ENCODE measurements around the gene TNNI3K. TPM values are rescaled to one million over a fixed set of nuclear protein-coding genes. Genes with fewer than 3 reads are reported as not detected.

The TNNI3K gene
- total and polyA plus RNA-seq, 9 of the 15 experiments (the other 6 are each of a cell fraction or from before 2014, with no cell fraction given) = 0.21 to 0.53 (median 0.32) TPM; not detected in 5

DNA sequence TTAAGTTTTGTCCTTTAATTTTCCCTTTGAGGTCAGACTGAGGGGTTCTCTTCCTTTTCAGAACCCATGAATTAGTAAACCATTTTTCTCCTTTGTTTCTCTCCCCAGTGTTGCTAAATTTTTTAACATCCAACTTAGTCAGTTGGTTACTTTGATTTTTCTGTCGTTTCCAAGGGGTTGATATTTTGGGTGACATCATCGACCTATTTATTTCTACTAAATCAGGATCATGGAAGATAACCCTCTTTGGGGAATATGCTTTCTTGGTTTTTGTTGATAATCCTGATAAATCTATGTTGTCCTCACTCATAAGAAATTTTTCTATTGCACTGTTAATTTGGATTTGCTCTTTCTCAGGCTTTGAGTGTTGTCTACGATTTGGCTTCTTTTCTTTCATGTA is 236.3 kb downstream of the TNNI3K start:
- DNase-seq (ENCODE audit: extremely low read depth in 1 of 4, low spot score in 3 of 4) = no peak
- ChIA-PET CTCF (ENCODE audit: low intra/inter-chr PET ratio) (no interaction called here), POLR2A (no interaction called here)
- BruUV-seq (replicated peaks) = no TSS peak
- intact Hi-C loops (cut with micrococcal nuclease) (no loop called here), in situ Hi-C loops (cut with MboI) (no loop called here)
- Histone ChIP-seq H3K9me1 (ENCODE audit: control insufficient read depth, insufficient read depth, low read length) (no peaks in the 10 kb centered on the region), H2AFZ (ENCODE audit: low read depth, low read length) (no peak overlapping the region), H3K9ac (ENCODE audit: insufficient read depth in 1 of 2, low read depth in 2 of 2, low read length in 2 of 2) (no peak overlapping the region), H3K27me3 (ENCODE audit: control insufficient read depth in 2 of 2, insufficient read depth in 2 of 2, low read length in 2 of 2) (no peaks in the 10 kb centered on the region), H3K4me3 (no peak overlapping the region), H3K79me2 (ENCODE audit: control insufficient read depth, insufficient read depth, low read length) (no peaks in the 10 kb centered on the region), H3K4me2 (ENCODE audit: insufficient read depth, low read length) (no peak overlapping the region), H3K36me3 (ENCODE audit: control insufficient read depth, insufficient read depth, low read length) (no peaks in the 10 kb centered on the region), H4K20me1 (replicated peaks; ENCODE audit: control insufficient read depth, insufficient read depth, low read length) (no peaks in the 10 kb centered on the region), H3K4me1 (replicated peaks in 1 of 2; ENCODE audit: control insufficient read depth in 2 of 2, insufficient read depth in 2 of 2, low read length in 2 of 2) (no peaks in the 10 kb centered on the region), H3K9me3 (replicated peaks; ENCODE audit: control insufficient read depth, insufficient read depth, low read depth, low read length) (no peaks in the 10 kb centered on the region), H3K27ac (ENCODE audit: extremely low read depth, low read depth, low read length) (no peak overlapping the region)
- FAIRE-seq = no peak
- TF ChIP-seq PCBP2 (IDR thresholded peaks at IDR 0.05; ENCODE audit: low read depth, low read length, poor library complexity, severe bottlenecking) (no peak), SMARCB1 (IDR thresholded peaks at IDR 0.05; ENCODE audit: insufficient read length, low read depth) (no peak), CCNT2 (IDR thresholded peaks at IDR 0.05; ENCODE audit: borderline replicate concordance, extremely low read depth, insufficient read length, low read depth, low read length) (no peak)
- TF ChIP-seq, protein P1, sequence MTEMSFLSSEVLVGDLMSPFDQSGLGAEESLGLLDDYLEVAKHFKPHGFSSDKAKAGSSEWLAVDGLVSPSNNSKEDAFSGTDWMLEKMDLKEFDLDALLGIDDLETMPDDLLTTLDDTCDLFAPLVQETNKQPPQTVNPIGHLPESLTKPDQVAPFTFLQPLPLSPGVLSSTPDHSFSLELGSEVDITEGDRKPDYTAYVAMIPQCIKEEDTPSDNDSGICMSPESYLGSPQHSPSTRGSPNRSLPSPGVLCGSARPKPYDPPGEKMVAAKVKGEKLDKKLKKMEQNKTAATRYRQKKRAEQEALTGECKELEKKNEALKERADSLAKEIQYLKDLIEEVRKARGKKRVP (CRISPR knock-in tag; IDR thresholded peaks at IDR 0.05) = no peak
- TF ChIP-seq, protein P2, sequence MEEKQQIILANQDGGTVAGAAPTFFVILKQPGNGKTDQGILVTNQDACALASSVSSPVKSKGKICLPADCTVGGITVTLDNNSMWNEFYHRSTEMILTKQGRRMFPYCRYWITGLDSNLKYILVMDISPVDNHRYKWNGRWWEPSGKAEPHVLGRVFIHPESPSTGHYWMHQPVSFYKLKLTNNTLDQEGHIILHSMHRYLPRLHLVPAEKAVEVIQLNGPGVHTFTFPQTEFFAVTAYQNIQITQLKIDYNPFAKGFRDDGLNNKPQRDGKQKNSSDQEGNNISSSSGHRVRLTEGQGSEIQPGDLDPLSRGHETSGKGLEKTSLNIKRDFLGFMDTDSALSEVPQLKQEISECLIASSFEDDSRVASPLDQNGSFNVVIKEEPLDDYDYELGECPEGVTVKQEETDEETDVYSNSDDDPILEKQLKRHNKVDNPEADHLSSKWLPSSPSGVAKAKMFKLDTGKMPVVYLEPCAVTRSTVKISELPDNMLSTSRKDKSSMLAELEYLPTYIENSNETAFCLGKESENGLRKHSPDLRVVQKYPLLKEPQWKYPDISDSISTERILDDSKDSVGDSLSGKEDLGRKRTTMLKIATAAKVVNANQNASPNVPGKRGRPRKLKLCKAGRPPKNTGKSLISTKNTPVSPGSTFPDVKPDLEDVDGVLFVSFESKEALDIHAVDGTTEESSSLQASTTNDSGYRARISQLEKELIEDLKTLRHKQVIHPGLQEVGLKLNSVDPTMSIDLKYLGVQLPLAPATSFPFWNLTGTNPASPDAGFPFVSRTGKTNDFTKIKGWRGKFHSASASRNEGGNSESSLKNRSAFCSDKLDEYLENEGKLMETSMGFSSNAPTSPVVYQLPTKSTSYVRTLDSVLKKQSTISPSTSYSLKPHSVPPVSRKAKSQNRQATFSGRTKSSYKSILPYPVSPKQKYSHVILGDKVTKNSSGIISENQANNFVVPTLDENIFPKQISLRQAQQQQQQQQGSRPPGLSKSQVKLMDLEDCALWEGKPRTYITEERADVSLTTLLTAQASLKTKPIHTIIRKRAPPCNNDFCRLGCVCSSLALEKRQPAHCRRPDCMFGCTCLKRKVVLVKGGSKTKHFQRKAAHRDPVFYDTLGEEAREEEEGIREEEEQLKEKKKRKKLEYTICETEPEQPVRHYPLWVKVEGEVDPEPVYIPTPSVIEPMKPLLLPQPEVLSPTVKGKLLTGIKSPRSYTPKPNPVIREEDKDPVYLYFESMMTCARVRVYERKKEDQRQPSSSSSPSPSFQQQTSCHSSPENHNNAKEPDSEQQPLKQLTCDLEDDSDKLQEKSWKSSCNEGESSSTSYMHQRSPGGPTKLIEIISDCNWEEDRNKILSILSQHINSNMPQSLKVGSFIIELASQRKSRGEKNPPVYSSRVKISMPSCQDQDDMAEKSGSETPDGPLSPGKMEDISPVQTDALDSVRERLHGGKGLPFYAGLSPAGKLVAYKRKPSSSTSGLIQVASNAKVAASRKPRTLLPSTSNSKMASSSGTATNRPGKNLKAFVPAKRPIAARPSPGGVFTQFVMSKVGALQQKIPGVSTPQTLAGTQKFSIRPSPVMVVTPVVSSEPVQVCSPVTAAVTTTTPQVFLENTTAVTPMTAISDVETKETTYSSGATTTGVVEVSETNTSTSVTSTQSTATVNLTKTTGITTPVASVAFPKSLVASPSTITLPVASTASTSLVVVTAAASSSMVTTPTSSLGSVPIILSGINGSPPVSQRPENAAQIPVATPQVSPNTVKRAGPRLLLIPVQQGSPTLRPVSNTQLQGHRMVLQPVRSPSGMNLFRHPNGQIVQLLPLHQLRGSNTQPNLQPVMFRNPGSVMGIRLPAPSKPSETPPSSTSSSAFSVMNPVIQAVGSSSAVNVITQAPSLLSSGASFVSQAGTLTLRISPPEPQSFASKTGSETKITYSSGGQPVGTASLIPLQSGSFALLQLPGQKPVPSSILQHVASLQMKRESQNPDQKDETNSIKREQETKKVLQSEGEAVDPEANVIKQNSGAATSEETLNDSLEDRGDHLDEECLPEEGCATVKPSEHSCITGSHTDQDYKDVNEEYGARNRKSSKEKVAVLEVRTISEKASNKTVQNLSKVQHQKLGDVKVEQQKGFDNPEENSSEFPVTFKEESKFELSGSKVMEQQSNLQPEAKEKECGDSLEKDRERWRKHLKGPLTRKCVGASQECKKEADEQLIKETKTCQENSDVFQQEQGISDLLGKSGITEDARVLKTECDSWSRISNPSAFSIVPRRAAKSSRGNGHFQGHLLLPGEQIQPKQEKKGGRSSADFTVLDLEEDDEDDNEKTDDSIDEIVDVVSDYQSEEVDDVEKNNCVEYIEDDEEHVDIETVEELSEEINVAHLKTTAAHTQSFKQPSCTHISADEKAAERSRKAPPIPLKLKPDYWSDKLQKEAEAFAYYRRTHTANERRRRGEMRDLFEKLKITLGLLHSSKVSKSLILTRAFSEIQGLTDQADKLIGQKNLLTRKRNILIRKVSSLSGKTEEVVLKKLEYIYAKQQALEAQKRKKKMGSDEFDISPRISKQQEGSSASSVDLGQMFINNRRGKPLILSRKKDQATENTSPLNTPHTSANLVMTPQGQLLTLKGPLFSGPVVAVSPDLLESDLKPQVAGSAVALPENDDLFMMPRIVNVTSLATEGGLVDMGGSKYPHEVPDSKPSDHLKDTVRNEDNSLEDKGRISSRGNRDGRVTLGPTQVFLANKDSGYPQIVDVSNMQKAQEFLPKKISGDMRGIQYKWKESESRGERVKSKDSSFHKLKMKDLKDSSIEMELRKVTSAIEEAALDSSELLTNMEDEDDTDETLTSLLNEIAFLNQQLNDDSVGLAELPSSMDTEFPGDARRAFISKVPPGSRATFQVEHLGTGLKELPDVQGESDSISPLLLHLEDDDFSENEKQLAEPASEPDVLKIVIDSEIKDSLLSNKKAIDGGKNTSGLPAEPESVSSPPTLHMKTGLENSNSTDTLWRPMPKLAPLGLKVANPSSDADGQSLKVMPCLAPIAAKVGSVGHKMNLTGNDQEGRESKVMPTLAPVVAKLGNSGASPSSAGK (IDR thresholded peaks at IDR 0.05) = no peak
- 0% methylated on average over 3 of the region's 3 CpGs for WGBS (ENCODE audit: insufficient coverage, low coverage, missing lambda C conversion rate)
- no peak for ATAC-seq

Data from K562 (cell line).